Esophagus muscularis mucosa (tissue), 4 donors: ENCODE data around the gene RTCB. TPM values are rescaled to one million over a fixed set of nuclear protein-coding genes. Genes with fewer than 3 reads are reported as not detected.

Experiments used
- DNase-seq: peaks from one replicate; pipeline ENCODE4 v3.0.0-alpha.2; 2017; ENCODE audit errors: extremely low spot score
- H3K27ac ChIP-seq, 4 donors: fragments of 200-600 bp; sonication (generic); replicated peaks in 1 of 4; 1 replicate in 3 of 4; 2 replicates in 1 of 4; pipeline ENCODE4 v1.5.1; 2016 to 2019; ENCODE audit warnings: mild to moderate bottlenecking in 1 of 4
- H3K27me3 ChIP-seq, 4 donors: fragments of 200-600 bp; sonication (generic); one replicate each; pipeline versions ENCODE4 v1.5.1 to v1.6.0; 2016 to 2019
- H3K36me3 ChIP-seq, 4 donors: fragments of 200-600 bp; sonication (generic); one replicate each; pipeline ENCODE4 v1.5.1; 2016 to 2019
- H3K4me1 ChIP-seq, 4 donors: fragments of 200-600 bp; sonication (generic); one replicate each; pipeline ENCODE4 v1.5.1; 2016 to 2019
- H3K4me3 ChIP-seq, 4 donors: fragments of 200-600 bp; sonication (generic); 1 replicate in 2 of 4; 2 replicates in 2 of 4; pipeline ENCODE4 v1.5.1; 2016 to 2019; ENCODE audit warnings: mild to moderate bottlenecking in 4 of 4, moderate library complexity in 1 of 4
- H3K9me3 ChIP-seq, 4 donors: fragments of 200-600 bp; sonication (generic); 1 replicate in 3 of 4; 2 replicates in 1 of 4; pipeline ENCODE4 v1.5.1; 2016 to 2019
- EP300 ChIP-seq: sonication (generic); formaldehyde crosslinking; IDR thresholded peaks from one replicate; pipeline ENCODE4 v1.6.1; 2017; ENCODE audit warnings: antibody characterized with exemption
- POLR2A ChIP-seq: fragments of 450-650 bp; IDR thresholded peaks from one replicate; pipeline ENCODE4 v1.6.1; 2017; ENCODE audit warnings: antibody characterized with exemption, moderate library complexity, mild to moderate bottlenecking, low read depth
- POLR2AphosphoS5 ChIP-seq, 2 donors: sonication (generic); formaldehyde crosslinking; IDR thresholded peaks; one replicate each; pipeline ENCODE4 v1.6.1; 2017; ENCODE audit warnings: antibody characterized with exemption in 2 of 2
- whole genome bisulfite sequencing: methylation state at CpG from one replicate; pipeline ENCODE4 v1.1.5; 2018; 5-methylcytosine and 5-hydroxymethylcytosine counted together
- intact Hi-C: fragments of 100-400 bp; cut with DNase I; formaldehyde crosslinking; loops from one replicate; pipeline ENCODE4 v1.15.1; 2023
- total RNA-seq, 4 donors: library from RNA; depleted of rRNA; stranded (reverse); fragments of >200 nt; gene quantifications; one replicate each; pipeline versions ENCODE4 v1.1.0 to v1.2.1, GENCODE V29; 2016
- TF ChIP-seq, protein P1 (sequence below), 3 experiments: fragments of 200-600 bp in 2 of 3; fragments of 450-650 bp in 1 of 3; sonication (generic) in 2 of 3; IDR thresholded peaks; one replicate each; pipeline ENCODE4 v1.5.1; 2017 to 2019; ENCODE audit warnings: antibody characterized with exemption in 3 of 3, mild to moderate bottlenecking in 2 of 3, moderate library complexity in 1 of 3

RTCB gene
- total RNA-seq, 4 donors from 2014 or later: 46.9 to 71.0 (median 59.1) TPM

DNA sequence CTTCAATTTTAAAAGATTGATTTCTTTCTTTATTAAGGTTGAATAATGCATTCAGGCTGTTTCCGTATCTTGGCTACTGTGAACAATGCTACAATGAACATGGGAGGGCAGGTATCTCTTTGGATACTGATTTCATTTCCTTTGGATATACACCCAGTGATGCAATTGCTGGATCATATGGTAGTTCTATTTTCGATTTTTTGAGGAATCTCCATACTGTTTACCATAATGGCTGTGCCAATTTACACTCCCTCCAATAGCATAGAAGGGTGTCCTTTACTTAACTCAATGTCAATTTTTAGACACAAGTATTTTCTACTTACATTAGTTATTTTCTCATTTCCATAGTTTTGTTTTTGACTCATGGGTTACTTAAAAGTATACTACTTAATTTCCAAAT is 8.0 kb downstream of the RTCB start:
- 90% methylated on average over 2 of the region's 2 CpGs for WGBS
- TF ChIP-seq POLR2A (no peak), POLR2AphosphoS5 (IDR thresholded peaks at IDR 0.05) (no peak), EP300 (no peak)
- TF ChIP-seq, protein P1, sequence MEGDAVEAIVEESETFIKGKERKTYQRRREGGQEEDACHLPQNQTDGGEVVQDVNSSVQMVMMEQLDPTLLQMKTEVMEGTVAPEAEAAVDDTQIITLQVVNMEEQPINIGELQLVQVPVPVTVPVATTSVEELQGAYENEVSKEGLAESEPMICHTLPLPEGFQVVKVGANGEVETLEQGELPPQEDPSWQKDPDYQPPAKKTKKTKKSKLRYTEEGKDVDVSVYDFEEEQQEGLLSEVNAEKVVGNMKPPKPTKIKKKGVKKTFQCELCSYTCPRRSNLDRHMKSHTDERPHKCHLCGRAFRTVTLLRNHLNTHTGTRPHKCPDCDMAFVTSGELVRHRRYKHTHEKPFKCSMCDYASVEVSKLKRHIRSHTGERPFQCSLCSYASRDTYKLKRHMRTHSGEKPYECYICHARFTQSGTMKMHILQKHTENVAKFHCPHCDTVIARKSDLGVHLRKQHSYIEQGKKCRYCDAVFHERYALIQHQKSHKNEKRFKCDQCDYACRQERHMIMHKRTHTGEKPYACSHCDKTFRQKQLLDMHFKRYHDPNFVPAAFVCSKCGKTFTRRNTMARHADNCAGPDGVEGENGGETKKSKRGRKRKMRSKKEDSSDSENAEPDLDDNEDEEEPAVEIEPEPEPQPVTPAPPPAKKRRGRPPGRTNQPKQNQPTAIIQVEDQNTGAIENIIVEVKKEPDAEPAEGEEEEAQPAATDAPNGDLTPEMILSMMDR (IDR thresholded peaks at IDR 0.05): no peak
- no peak overlapping the region for H3K27ac ChIP-seq
- peaks cover 58 to 97% (median 89%) of the 10 kb centered on the region in 4 donors for H3K36me3 ChIP-seq
- no peaks in the 10 kb centered on the region for H3K9me3 ChIP-seq
- peaks cover 0 to 5% (median 0%) of the 10 kb centered on the region in 4 donors for H3K4me1 ChIP-seq
- DNase-seq: no peak
- H3K4me3 ChIP-seq: no peak overlapping the region
- H3K27me3 ChIP-seq: no peaks in the 10 kb centered on the region
- intact Hi-C loops: no loop called here

DNA sequence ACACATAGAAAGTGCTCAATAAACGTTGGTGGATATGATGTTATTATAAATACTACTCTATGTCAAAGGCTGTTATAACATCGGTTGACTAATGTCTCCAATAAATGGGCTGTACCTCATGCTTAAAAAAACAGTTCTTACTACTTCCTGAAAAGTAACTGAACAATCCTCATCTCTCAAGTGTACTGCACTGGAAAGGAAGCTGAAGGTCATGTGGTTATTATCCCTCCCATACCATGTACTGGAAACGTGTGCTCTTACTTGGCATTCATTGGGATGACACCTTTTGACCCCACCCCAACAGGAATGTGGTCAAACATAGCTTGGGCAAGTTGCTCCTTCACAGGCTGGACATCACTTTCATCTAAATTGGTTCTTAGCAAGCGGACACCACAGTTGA is 10.6 kb downstream of the RTCB start:
- DNase-seq: no peak
- 78% methylated on average over 4 of the region's 4 CpGs for WGBS
- Histone ChIP-seq H3K9me3 (no peaks in the 10 kb centered on the region), H3K27me3 (no peaks in the 10 kb centered on the region), H3K4me1 (no peaks in the 10 kb centered on the region), H3K4me3 (no peak overlapping the region), H3K27ac (no peak overlapping the region), H3K36me3 (peaks cover 66 to 100% (median 95%) of the 10 kb centered on the region in 4 donors)
- intact Hi-C loops: no loop called here
- TF ChIP-seq, protein P1 (IDR thresholded peaks at IDR 0.05): no peak
- TF ChIP-seq POLR2A (no peak), POLR2AphosphoS5 (IDR thresholded peaks at IDR 0.05) (no peak), EP300 (no peak)

- intact Hi-C loops: no loop called here
- Histone ChIP-seq H3K27ac (no peak overlapping the region), H3K4me1 (no peaks in the 10 kb centered on the region), H3K36me3 (peaks cover 92 to 100% (median 99%) of the 10 kb centered on the region in 4 donors), H3K9me3 (no peaks in the 10 kb centered on the region), H3K4me3 (no peak overlapping the region), H3K27me3 (no peaks in the 10 kb centered on the region)
- no peak for TF ChIP-seq POLR2A
- TF ChIP-seq, protein P1 (IDR thresholded peaks at IDR 0.05): no peak
- TF ChIP-seq EP300: no peak
- TF ChIP-seq POLR2AphosphoS5 (IDR thresholded peaks at IDR 0.05): no peak
- DNase-seq: no peak
- WGBS: 85% methylated on average over 5 of the region's 5 CpGs
Measured at GRCh38 chr22:32396746-32397145, 15.3 kb downstream of the RTCB start.

DNA sequence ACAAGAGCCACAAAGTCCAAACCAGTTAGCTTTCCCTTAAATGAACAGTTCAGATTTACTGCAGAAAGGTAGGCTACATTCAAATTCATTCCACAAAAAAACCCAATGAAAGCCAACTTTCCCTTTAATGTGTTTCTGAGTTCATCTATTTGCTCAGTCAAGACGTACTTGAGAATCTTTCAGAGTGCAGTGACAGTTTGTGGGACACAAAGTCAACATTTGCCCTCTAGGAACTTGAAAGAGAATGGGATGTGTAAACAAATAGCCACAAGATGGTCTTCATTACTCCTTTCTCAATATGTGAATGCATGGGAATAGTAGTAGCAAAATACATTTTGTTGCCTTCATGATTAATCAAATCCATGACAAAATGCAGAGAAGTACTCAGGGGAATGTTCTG is 15.8 kb downstream of the RTCB start:
- no peak overlapping the region for H3K4me3 ChIP-seq
- no peak overlapping the region for H3K27ac ChIP-seq
- H3K9me3 ChIP-seq: no peaks in the 10 kb centered on the region
- H3K27me3 ChIP-seq: no peaks in the 10 kb centered on the region
- peaks cover 92 to 100% (median 99%) of the 10 kb centered on the region in 4 donors for H3K36me3 ChIP-seq
- WGBS: 90% methylated on average over 1 of the region's 1 CpG
- DNase-seq: no peak
- intact Hi-C loops: no loop called here
- no peaks in the 10 kb centered on the region for H3K4me1 ChIP-seq
- TF ChIP-seq POLR2AphosphoS5 (IDR thresholded peaks at IDR 0.05): no peak
- TF ChIP-seq, protein P1 (IDR thresholded peaks at IDR 0.05): no peak
- no peak for TF ChIP-seq EP300
- TF ChIP-seq POLR2A: no peak

- H3K27me3 ChIP-seq: no peaks in the 10 kb centered on the region
- H3K27ac ChIP-seq: no peak overlapping the region
- no peaks in the 10 kb centered on the region for H3K9me3 ChIP-seq
- DNase-seq: no peak
- 92% methylated on average over 5 of the region's 5 CpGs for WGBS
- H3K4me3 ChIP-seq: no peak overlapping the region
- intact Hi-C loops: no loop called here
- peaks cover 90 to 100% (median 96%) of the 10 kb centered on the region in 4 donors for H3K36me3 ChIP-seq
- no peaks in the 10 kb centered on the region for H3K4me1 ChIP-seq
- TF ChIP-seq, protein P1 (IDR thresholded peaks at IDR 0.05): no peak
- no peak for TF ChIP-seq POLR2A
- no peak for TF ChIP-seq POLR2AphosphoS5 (IDR thresholded peaks at IDR 0.05)
Measured at GRCh38 chr22:32395107-32395506, 16.9 kb downstream of the RTCB start.
